Measurements from ENCODE around the gene GNL3L.
A peak's percentile ranks its signal among the peaks of the same experiment; 100 is the strongest.

Gene GNL3L, protein sequence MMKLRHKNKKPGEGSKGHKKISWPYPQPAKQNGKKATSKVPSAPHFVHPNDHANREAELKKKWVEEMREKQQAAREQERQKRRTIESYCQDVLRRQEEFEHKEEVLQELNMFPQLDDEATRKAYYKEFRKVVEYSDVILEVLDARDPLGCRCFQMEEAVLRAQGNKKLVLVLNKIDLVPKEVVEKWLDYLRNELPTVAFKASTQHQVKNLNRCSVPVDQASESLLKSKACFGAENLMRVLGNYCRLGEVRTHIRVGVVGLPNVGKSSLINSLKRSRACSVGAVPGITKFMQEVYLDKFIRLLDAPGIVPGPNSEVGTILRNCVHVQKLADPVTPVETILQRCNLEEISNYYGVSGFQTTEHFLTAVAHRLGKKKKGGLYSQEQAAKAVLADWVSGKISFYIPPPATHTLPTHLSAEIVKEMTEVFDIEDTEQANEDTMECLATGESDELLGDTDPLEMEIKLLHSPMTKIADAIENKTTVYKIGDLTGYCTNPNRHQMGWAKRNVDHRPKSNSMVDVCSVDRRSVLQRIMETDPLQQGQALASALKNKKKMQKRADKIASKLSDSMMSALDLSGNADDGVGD

GRCh38 chrX:54529552-54530356 is at the start of gene GNL3L:
Gene GNL3L, plus strand, starts transcription at chrX:54530219. Its CDS starts 2,348 bp downstream, at chrX:54532567.
- CTCF ChIA-PET: interaction anchor here (0.7 kb wide), 1 partner anchor 110 kb away, joined by 4 read pairs; no protein-coding TSS in a partner anchor
- H3K36me3 ChIP-seq (ENCODE audit: control insufficient read depth in 2 of 2, insufficient read depth in 1 of 2, low read length in 2 of 2): peaks cover 8 to 33% of the 10 kb centered on the region in 2 experiments; a peak in 2 of 3 replicates
- POLR2A ChIA-PET: interaction anchor here (0.8 to 2.7 kb wide), 5 partner anchors 10 to 487 kb away, joined by 3 to 9 read pairs (median 3); partner anchors contain the start of gene TSR2
- H3K9me3 ChIP-seq (ENCODE audit: control insufficient read depth, insufficient read depth, low read depth, low read length): no peaks in the 10 kb centered on the region
- no peaks in the 10 kb centered on the region; the same call in 1 of the 2 replicates for H3K4me1 ChIP-seq (ENCODE audit: control insufficient read depth, insufficient read depth, low read length)
- H3K27ac ChIP-seq (ENCODE audit: extremely low read depth, low read depth, low read length): peak within 1 kb of the TSS; percentile 72
- peak within 1 kb of the TSS; percentile 63 for H3K4me3 ChIP-seq (ENCODE audit: low read depth, low read length)
- TF ChIP-seq REPIN1 (tag by site-specific recombination; IDR thresholded peaks at IDR 0.05; ENCODE audit: low read depth) (no peak), ZNF76 (tag by site-specific recombination; IDR thresholded peaks at IDR 0.05; ENCODE audit: borderline replicate concordance, low read depth) (no peak), ZNF335 (tag by site-specific recombination; conservative IDR thresholded peaks at IDR 0.05) (peak; percentile 75), ZNF558 (tag by site-specific recombination; IDR thresholded peaks at IDR 0.05) (no peak), ZNF610 (tag by site-specific recombination; IDR thresholded peaks at IDR 0.05; ENCODE audit: borderline replicate concordance) (no peak), INSM2 (tag by site-specific recombination; IDR thresholded peaks at IDR 0.05) (no peak), ZBTB8A (tag by site-specific recombination; IDR thresholded peaks at IDR 0.05) (0 out of 2 replicates have a peak, but pooled peaks have one; percentile 22), ZFP3 (tag by site-specific recombination; IDR thresholded peaks at IDR 0.05; ENCODE audit: low read depth) (no peak), ZNF837 (tag by site-specific recombination; IDR thresholded peaks at IDR 0.05) (no peak), ZNF324 (tag by site-specific recombination; IDR thresholded peaks at IDR 0.05) (peak; percentile 67; the same call in 1 of the 2 replicates), OSR2 (tag by site-specific recombination; IDR thresholded peaks at IDR 0.05) (no peak), ZNF514 (tag by site-specific recombination; IDR thresholded peaks at IDR 0.05) (no peak), BCL11B (tag by site-specific recombination; IDR thresholded peaks at IDR 0.05; ENCODE audit: low read depth) (0 out of 2 replicates have a peak, but pooled peaks have one; percentile 43), ZSCAN23 (tag by site-specific recombination; IDR thresholded peaks at IDR 0.05) (no peak), ZNF660 (tag by site-specific recombination; IDR thresholded peaks at IDR 0.05) (no peak), OVOL3 (tag by site-specific recombination; IDR thresholded peaks at IDR 0.05) (0 out of 2 replicates have a peak, but pooled peaks have one; percentile 34), ZNF175 (tag by site-specific recombination; IDR thresholded peaks at IDR 0.05) (no peak), AEBP2 (tag by site-specific recombination; IDR thresholded peaks at IDR 0.05; ENCODE audit: borderline replicate concordance) (no peak), ZNF791 (tag by site-specific recombination; IDR thresholded peaks at IDR 0.05) (no peak), KLF16 (tag by site-specific recombination; IDR thresholded peaks at IDR 0.05) (peak; percentile 33), ZNF768 (tag by site-specific recombination; IDR thresholded peaks at IDR 0.05) (no peak), ZNF501 (tag by site-specific recombination; IDR thresholded peaks at IDR 0.05) (0 out of 2 replicates have a peak, but pooled peaks have one; percentile 53), KLF10 (tag by site-specific recombination; IDR thresholded peaks at IDR 0.05) (no peak), ZNF555 (tag by site-specific recombination; conservative IDR thresholded peaks at IDR 0.05) (no peak), ZNF24 (tag by site-specific recombination; IDR thresholded peaks at IDR 0.05) (peak; percentile 54; the same call in 1 of the 2 replicates), ZNF341 (tag by site-specific recombination; IDR thresholded peaks at IDR 0.05; ENCODE audit: low read depth) (peak; percentile 47), ZNF473 (tag by site-specific recombination; IDR thresholded peaks at IDR 0.05) (no peak), ZNF629 (tag by site-specific recombination; IDR thresholded peaks at IDR 0.05) (no peak; the same call in none of the 2 replicates), PRDM6 (tag by site-specific recombination; IDR thresholded peaks at IDR 0.05) (no peak), ZNF366 (tag by site-specific recombination; conservative IDR thresholded peaks at IDR 0.05) (peak; percentile 64)
